ENCODE measurements around the gene PPFIBP1.

DNA sequence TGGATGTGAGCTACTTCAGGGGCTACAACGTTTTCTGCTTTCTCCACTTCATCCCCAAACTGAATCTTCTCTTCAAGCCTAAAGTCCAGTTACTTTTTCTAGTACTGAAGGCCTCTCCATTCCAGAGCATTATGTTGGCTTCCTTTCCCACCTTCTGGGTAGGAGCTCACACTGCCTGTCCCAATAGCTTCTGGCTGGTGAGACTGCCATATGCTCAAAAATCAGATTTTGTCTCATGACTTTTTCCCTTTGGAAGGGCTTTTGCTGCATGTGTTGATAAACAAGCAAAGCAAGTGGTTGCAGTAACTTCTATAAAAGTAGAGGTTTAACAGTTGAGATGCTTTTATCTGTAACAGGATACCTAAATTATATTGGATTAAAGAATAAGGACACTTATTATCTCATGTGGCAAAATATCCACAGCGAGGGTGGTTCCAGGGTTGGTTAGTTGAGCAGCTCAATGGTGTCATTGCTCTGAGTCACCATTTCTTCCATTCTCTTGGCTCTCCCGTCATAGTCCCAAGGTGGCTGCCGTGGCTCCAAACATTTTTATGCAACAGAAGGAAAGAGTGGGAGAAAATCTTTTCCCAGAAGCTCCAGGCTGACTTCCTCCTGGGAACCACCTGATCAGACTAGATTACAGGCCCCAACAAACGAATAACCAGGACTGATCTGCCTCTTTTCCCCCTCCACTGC, 15.1 kb upstream of the PPFIBP1 start:
- TF ChIP-seq CTCF (IDR thresholded peaks at IDR 0.05), result no peak
- no peak for TF ChIP-seq ZFX (IDR thresholded peaks at IDR 0.05; ENCODE audit: borderline replicate concordance)

Measured in 22Rv1 (cell line).